GM12891 (cell line): ENCODE data around the gene CBX6.
A peak's percentile ranks its signal among the peaks of the same experiment; 100 is the strongest.

Experiments used
- DNase-seq: peaks from one replicate; pipeline ENCODE4 v3.0.0; 2011; ENCODE audit warnings: low spot score; ENCODE audit not compliant: insufficient read length
- FAIRE-seq: peaks from 2 replicates; lab custom pipeline; 2011; peaks lifted over from hg19 to GRCh38; lab: Jason Lieb, UNC
- PAX5 ChIP-seq: IDR thresholded peaks from 2 replicates; pipeline ENCODE4 v1.6.1; 2011; ENCODE audit warnings: low read length, moderate library complexity, mild to moderate bottlenecking; ENCODE audit not compliant: insufficient read depth, severe bottlenecking
- POLR2A ChIP-seq: IDR thresholded peaks from 2 replicates; pipeline ENCODE4 v1.6.1; 2011; ENCODE audit warnings: low read depth, low read length, control low read depth
- POLR2AphosphoS5 ChIP-seq: IDR thresholded peaks from 2 replicates; pipeline ENCODE4 v1.6.1; 2011; ENCODE audit warnings: low read depth, low read length, control low read depth
- POU2F2 ChIP-seq: IDR thresholded peaks from 2 replicates; pipeline ENCODE4 v1.6.1; 2011; ENCODE audit warnings: low read depth, mild to moderate bottlenecking, control low read depth, low read length, moderate library complexity
- SPI1 ChIP-seq: IDR thresholded peaks from 2 replicates; pipeline ENCODE4 v1.6.1; 2011; ENCODE audit warnings: low read depth, low read length, control low read depth
- TAF1 ChIP-seq: IDR thresholded peaks from 2 replicates; pipeline ENCODE4 v1.6.1; 2011; ENCODE audit warnings: low read depth, low read length, control low read depth

Gene CBX6

GRCh38 chr22:38850941-38851849 is 20.8 kb downstream of the CBX6 start:
- no peak for DNase-seq

GRCh38 chr22:38850399-38850798 is 21.6 kb downstream of the CBX6 start:
- DNase-seq, result no peak
- TF ChIP-seq PAX5 (no peak), TAF1 (no peak), SPI1 (no peak), POLR2AphosphoS5 (no peak), POU2F2 (no peak), POLR2A (no peak)
- FAIRE-seq, result no peak

More at GRCh38 chr22:38850941-38851849, 20.8 kb downstream of the CBX6 start:
- FAIRE-seq, result no peak
- TF ChIP-seq POLR2AphosphoS5 (no peak), POLR2A (no peak), TAF1 (no peak), PAX5 (no peak), POU2F2 (no peak), SPI1 (no peak)

- no peak for DNase-seq
- no peak for FAIRE-seq
- no peak for TF ChIP-seq POU2F2
- TF ChIP-seq PAX5, result no peak
- TF ChIP-seq POLR2AphosphoS5, result no peak
- TF ChIP-seq TAF1, result no peak
- no peak for TF ChIP-seq POLR2A
- no peak for TF ChIP-seq SPI1
Observed at GRCh38 chr22:38849811-38850210, 22.2 kb downstream of the CBX6 start.

GRCh38 chr22:38846412-38846811 is 25.6 kb downstream of the CBX6 start:
- FAIRE-seq (no peak), DNase-seq (no peak)
- TF ChIP-seq TAF1, result no peak
- no peak for TF ChIP-seq SPI1
- no peak for TF ChIP-seq PAX5
- TF ChIP-seq POLR2A, result no peak

GRCh38 chr22:38845004-38845740 is 26.8 kb downstream of the CBX6 start:
- no peak for FAIRE-seq
- no peak for DNase-seq
- TF ChIP-seq PAX5 (no peak), POLR2AphosphoS5 (no peak), TAF1 (no peak), POU2F2 (no peak), POLR2A (no peak), SPI1 (no peak)

GRCh38 chr22:38844315-38845003 is 27.6 kb downstream of the CBX6 start:
- no peak for DNase-seq
- FAIRE-seq, result no peak
- TF ChIP-seq POLR2A, result no peak
- no peak for TF ChIP-seq PAX5
- TF ChIP-seq TAF1, result no peak
- TF ChIP-seq POLR2AphosphoS5, result no peak

GRCh38 chr22:38843657-38844314 is 28.2 kb downstream of the CBX6 start, which contains the start of gene NPTXR:
NPTXR (minus strand) TSS chr22:38844028.
- TF ChIP-seq SPI1, result no peak
- TF ChIP-seq PAX5, result no peak
- no peak for TF ChIP-seq TAF1
- no peak for TF ChIP-seq POLR2A
- TF ChIP-seq POLR2AphosphoS5, result no peak
- TF ChIP-seq POU2F2, result no peak
- DNase-seq, result peak; percentile 51
- no peak for FAIRE-seq

GRCh38 chr22:38843201-38843656 is 28.8 kb downstream of the CBX6 start:
- peak; percentile 70 for DNase-seq
- TF ChIP-seq TAF1 (no peak), POU2F2 (no peak), PAX5 (no peak), SPI1 (no peak), POLR2AphosphoS5 (no peak), POLR2A (no peak)
- peak; percentile 84 for FAIRE-seq

- FAIRE-seq (no peak), DNase-seq (no peak)
- TF ChIP-seq TAF1, result no peak
Observed at GRCh38 chr22:38842512-38843200, 29.4 kb downstream of the CBX6 start.
